GM21515 (cell line): Measurements from ENCODE around the gene DOCK10.
"Not testable (repeated sequence)": the region's sequence is repeated elsewhere in the genome, so short reads cannot be mapped to it uniquely, and the experiment has no call there.

Source experiments
- ATAC-seq: cut with Tn5 transposase; IDR thresholded peaks from one replicate; pipeline ENCODE4 v1.9.1; 2021; ENCODE audit not compliant: unreplicated experiment

Gene DOCK10

GRCh38 chr2:225041851-225042799, at the start of gene DOCK10:
Gene DOCK10 (minus strand): TSS chr2:225042468. CDS start chr2:225042374, 94 bp downstream.
- ATAC-seq: peak; percentile 31

GRCh38 chr2:225091336-225091735, 49.1 kb upstream of the DOCK10 start:
- no peak for ATAC-seq

- ATAC-seq: no peak
These were observed 48.5 kb upstream of the DOCK10 start for GRCh38 chr2:225090746-225091145.

GRCh38 chr2:225086915-225087314, 44.6 kb upstream of the DOCK10 start:
- no peak for ATAC-seq

- no peak for ATAC-seq
These were observed 44.2 kb upstream of the DOCK10 start for GRCh38 chr2:225086439-225086838.

GRCh38 chr2:225083276-225083675, 41.0 kb upstream of the DOCK10 start:
- no peak for ATAC-seq

- ATAC-seq: no peak
These were observed 33.9 kb upstream of the DOCK10 start for GRCh38 chr2:225076125-225076524.

- no peak for ATAC-seq
These were observed 32.8 kb upstream of the DOCK10 start for GRCh38 chr2:225074919-225075681.

- no peak for ATAC-seq
These were observed 32.1 kb upstream of the DOCK10 start for GRCh38 chr2:225074366-225074765.

- no peak for ATAC-seq
These were observed 30.9 kb upstream of the DOCK10 start for GRCh38 chr2:225073198-225073597.

- no peak for ATAC-seq
These were observed 30.2 kb upstream of the DOCK10 start for GRCh38 chr2:225072444-225072843.

GRCh38 chr2:225070811-225071210, 28.5 kb upstream of the DOCK10 start:
- ATAC-seq: no peak

GRCh38 chr2:225069966-225070365, 27.7 kb upstream of the DOCK10 start:
- ATAC-seq: no peak

GRCh38 chr2:225069477-225069876, 27.2 kb upstream of the DOCK10 start:
- no peak for ATAC-seq

GRCh38 chr2:225065882-225066281, 23.6 kb upstream of the DOCK10 start:
- no peak for ATAC-seq

- no peak for ATAC-seq
These were observed 22.7 kb upstream of the DOCK10 start for GRCh38 chr2:225064928-225065327.

- no peak for ATAC-seq
These were observed 22.1 kb upstream of the DOCK10 start for GRCh38 chr2:225064362-225064761.

GRCh38 chr2:225056330-225057073, 14.2 kb upstream of the DOCK10 start:
- no peak for ATAC-seq

GRCh38 chr2:225055714-225056113, 13.4 kb upstream of the DOCK10 start:
- ATAC-seq: no peak

GRCh38 chr2:225052703-225053102, 10.4 kb upstream of the DOCK10 start:
- peak; percentile 90 for ATAC-seq

- ATAC-seq: not testable (repeated sequence)
These were observed 5.2 kb upstream of the DOCK10 start for GRCh38 chr2:225047502-225047901.
